ENCODE results near the gene XYLT2.
"Not testable (repeated sequence)": the region's sequence is repeated elsewhere in the genome, so short reads cannot be mapped to it uniquely, and the experiment has no call there.

The XYLT2 gene

GRCh38 chr17:50397111-50397918 lies 51.4 kb downstream of the XYLT2 start, which contains the start of gene LRRC59:
Gene LRRC59 (minus strand): TSS chr17:50397523. CDS start chr17:50397317, 206 bp downstream.
- DNase-seq: peak; percentile 83

GRCh38 chr17:50397919-50398285 lies 52.0 kb downstream of the XYLT2 start:
- no peak for DNase-seq

GRCh38 chr17:50398672-50399071 lies 52.7 kb downstream of the XYLT2 start:
- DNase-seq: not testable (repeated sequence)

- not testable (repeated sequence) for DNase-seq
These were observed 53.7 kb downstream of the XYLT2 start for GRCh38 chr17:50399591-50399990.

GRCh38 chr17:50405351-50405750 lies 59.4 kb downstream of the XYLT2 start:
- DNase-seq: not testable (repeated sequence)

- DNase-seq: no peak
These were observed 60.7 kb downstream of the XYLT2 start for GRCh38 chr17:50406578-50406977.

- no peak for DNase-seq
These were observed 62.0 kb downstream of the XYLT2 start for GRCh38 chr17:50407921-50408320.
